Gastrocnemius medialis (tissue), 4 donors: ENCODE results near the gene SORBS2.

Source experiments
- POLR2A ChIP-seq, 2 donors: fragments of 450-650 bp; IDR thresholded peaks; one replicate each; pipeline ENCODE4 v1.6.1; 2017; ENCODE audit warnings: antibody characterized with exemption in 2 of 2, mild to moderate bottlenecking in 2 of 2, moderate library complexity in 2 of 2
- TF ChIP-seq, protein P1 (sequence below), 5 experiments: fragments of 450-650 bp in 3 of 5; fragments of 200-600 bp in 2 of 5; sonication (generic) in 2 of 5; IDR thresholded peaks in 4 of 5; conservative IDR thresholded peaks in 1 of 5; 1 replicate in 4 of 5; 2 replicates in 1 of 5; pipeline ENCODE4 v1.5.1; 2016 to 2019; ENCODE audit warnings: antibody characterized with exemption in 5 of 5, mild to moderate bottlenecking in 3 of 5, moderate library complexity in 3 of 5

DNA sequence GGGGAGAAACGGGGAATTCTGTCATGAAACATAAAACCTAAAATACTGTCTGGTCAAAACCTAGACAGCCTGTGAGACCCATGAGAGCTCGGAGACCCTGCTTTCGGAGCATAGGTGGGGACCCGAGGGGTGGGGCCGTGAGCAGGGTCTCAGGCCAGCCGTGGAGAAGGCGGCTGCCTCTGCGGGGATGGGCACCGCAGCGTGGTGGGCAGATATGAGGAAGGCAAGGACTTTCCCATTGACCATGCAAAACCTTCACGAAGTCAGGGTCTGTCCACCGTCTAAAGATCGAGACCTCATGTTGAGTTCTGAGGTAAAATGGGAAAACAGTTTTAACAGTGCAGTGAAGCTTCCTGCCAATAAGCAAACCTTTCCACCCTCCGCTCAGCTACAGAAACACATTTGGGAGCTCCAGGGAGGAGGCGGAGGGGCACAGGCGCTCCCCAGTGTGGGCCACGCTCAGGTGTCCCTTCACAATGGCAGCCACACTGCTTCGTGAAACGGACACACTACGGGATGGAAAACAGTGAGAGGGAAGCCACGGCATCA is 74.4 kb downstream of the SORBS2 start:
- TF ChIP-seq, protein P1, sequence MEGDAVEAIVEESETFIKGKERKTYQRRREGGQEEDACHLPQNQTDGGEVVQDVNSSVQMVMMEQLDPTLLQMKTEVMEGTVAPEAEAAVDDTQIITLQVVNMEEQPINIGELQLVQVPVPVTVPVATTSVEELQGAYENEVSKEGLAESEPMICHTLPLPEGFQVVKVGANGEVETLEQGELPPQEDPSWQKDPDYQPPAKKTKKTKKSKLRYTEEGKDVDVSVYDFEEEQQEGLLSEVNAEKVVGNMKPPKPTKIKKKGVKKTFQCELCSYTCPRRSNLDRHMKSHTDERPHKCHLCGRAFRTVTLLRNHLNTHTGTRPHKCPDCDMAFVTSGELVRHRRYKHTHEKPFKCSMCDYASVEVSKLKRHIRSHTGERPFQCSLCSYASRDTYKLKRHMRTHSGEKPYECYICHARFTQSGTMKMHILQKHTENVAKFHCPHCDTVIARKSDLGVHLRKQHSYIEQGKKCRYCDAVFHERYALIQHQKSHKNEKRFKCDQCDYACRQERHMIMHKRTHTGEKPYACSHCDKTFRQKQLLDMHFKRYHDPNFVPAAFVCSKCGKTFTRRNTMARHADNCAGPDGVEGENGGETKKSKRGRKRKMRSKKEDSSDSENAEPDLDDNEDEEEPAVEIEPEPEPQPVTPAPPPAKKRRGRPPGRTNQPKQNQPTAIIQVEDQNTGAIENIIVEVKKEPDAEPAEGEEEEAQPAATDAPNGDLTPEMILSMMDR (IDR thresholded peaks at IDR 0.05 in 4 of 5, conservative IDR thresholded peaks at IDR 0.05 in 1 of 5) = no peak
- TF ChIP-seq POLR2A (IDR thresholded peaks at IDR 0.05) = no peak
